ENCODE measurements around the gene SLC52A3.
"Not testable (repeated sequence)": the region's sequence is repeated elsewhere in the genome, so short reads cannot be mapped to it uniquely, and the experiment has no call there.

Gene SLC52A3

GRCh38 chr20:725491-725890 is 42.8 kb downstream of the SLC52A3 start:
- DNase-seq, result no peak

DNA sequence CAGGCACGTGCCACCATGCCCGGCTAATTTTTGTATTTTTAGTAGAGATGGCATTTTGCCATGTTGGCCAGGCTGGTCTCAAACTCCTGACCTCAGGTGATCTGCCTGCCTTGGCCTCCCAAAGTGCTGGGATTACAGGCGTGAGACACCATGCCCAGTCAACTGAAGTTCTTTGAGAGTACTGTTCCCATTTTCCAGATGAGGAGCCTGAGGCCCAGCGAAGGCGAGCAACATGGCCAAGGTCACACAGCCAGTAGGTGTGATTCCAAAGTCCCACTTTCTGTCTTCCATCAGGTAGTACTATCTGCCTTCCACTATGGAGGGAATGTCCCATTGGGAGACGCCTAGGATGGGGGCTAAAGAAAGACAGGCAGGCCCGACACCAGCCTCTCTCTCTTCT is 43.5 kb downstream of the SLC52A3 start:
- not testable (repeated sequence) for DNase-seq

DNA sequence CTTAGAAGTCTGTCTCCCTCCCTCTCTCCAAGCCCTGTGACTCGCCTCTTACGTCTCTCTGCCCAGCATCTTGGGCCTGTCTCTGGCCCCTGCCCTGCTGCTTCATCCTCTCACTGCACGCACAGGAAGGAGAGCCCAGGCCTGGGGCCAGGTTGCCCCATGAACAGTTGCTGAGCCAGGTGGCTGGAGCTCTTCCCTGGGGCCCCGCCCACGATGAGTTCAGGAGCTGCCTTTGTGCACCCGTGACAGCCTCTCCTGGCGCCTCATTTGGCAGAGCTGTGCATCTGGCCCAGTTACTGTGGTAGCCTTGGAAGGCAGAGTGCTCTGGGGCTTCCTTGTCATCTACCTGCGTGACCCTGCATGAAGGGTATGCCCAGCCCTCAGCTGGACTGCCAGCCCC is 44.5 kb downstream of the SLC52A3 start:
- no peak for DNase-seq

- DNase-seq, result no peak
These were observed 45.3 kb downstream of the SLC52A3 start for GRCh38 chr20:722822-723644.

DNA sequence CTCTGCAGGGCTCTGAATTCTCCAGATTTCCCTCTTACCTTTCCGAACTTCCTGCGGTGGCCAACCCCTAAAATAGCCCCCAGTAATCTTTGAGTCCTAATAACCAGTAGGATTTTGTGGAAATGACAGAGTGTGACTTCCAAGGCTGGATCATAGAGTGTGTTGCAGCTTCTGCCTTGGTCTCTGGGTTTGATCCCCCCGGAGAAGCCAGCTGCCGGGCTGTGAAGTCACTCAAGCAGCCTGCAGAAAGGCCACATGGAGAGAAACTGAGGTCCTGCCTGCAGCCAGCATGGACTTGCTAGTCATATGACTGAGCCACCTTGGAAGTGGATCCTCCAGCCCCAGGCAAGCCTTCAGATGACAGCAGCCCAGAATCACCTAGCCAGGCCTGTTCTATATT is 46.4 kb downstream of the SLC52A3 start:
- DNase-seq, result no peak

DNA sequence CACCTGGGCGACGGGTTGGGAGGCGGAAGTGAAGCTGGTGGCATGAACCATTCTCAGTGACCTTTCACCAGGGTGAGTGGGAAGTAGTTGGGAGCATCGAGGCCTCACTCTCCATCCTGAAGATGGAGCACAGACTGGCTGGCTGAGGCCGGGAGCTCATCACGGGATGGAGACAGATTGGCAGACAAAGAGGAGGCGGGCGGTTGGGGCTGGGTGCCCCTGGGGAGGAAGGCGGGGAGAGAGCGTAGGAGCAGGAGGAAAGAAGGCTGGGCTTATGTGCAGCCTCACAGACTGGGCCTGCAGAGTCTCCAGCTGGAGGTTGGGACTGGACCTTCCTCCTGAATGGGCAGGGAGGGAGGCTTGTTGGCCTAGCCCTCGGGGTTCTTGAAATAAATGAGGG is 48.5 kb downstream of the SLC52A3 start:
- DNase-seq, result no peak

- DNase-seq, result no peak
These were observed 49.2 kb downstream of the SLC52A3 start for GRCh38 chr20:719068-719467.

- DNase-seq, result no peak
These were observed 50.5 kb downstream of the SLC52A3 start for GRCh38 chr20:717832-718231.

DNA sequence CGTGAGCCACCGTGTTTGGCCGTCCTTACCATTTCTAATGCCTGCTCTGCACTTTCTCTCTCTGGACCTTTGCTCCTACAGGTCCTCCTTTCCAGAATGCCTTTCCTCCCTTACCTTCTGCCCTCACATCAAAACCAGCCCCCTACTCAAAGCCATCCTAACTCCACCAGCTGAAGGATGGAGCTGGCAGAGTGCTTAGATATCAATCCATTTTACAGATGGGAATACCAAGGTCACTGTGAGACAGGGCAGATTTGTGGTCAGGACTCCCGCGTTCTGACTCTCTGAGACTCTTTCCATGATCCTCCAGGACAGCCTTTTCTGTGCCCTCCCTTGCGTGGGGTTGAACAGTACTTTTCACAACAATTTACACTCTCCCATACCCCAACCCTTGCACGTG is 51.0 kb downstream of the SLC52A3 start:
- DNase-seq, result no peak

- no peak for DNase-seq
These were observed 53.8 kb downstream of the SLC52A3 start for GRCh38 chr20:714453-714852.

DNA sequence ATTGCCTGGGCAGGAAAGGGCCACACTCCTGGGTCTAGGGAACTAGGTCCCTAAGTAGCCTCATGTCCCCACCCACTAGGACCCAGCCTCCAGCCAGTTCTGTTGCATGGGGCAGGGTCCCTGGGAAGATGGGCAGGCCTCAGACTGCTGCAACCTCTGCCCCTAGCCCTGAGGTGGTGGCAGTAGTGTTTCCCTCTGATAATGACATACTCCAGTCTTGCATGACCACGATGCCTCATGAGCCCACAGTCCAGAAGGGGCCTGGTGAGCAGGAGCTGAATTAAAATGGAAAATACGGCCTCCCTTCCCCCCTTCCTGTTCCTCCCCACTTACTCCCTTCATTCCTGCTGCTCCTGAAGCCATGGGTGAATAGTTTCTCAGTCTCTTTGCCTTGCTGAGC is 56.7 kb downstream of the SLC52A3 start:
- no peak for DNase-seq

DNA sequence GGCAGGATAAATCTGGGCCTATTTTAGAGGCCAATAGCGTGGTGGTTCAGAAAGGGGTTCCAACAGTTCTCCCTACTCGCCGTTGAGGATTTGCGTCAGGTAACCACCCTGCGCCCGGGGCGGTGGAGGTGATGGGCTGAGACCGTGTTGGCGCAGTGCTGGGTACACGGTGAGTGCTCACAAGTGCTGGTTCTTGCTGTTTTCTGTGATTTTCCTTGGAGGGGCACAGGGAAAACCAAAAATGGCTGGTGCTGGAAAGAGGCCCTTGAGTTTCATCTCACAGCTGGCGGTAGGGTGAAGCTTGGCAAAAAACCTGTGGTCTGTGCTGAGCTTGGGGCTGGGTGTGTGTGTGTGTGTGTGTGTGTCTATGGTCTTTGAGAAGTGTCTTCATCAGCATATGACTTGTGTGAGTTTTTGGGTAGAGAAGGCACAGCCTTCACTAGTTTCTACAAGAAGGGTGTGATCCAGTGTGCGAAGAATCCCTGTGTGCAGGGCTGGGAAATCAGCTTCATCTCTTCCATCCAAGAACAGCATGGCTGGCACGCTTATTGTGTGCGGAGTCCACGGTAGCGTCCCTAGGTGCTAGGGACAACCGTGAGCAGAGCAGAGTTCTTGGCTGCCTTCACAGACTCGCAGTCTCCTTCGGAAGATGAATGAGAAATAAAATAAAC is 57.4 kb downstream of the SLC52A3 start:
- no peak for DNase-seq

Measured in NCI-H1417 treated with DMSO at 0.1 percent for 48 hours (cell line).